Endodermal cell (in vitro differentiated cells): ENCODE data around the gene NDUFS3. TPM values are rescaled to one million over a fixed set of nuclear protein-coding genes. Genes with fewer than 3 reads are reported as not detected.
"Not testable (repeated sequence)": the region's sequence is repeated elsewhere in the genome, so short reads cannot be mapped to it uniquely, and the experiment has no call there.

Experiments used
- DNase-seq: peaks from one replicate; pipeline ENCODE4 v3.0.0-alpha.2; 2017
- H3K27ac ChIP-seq: 2 replicates; pipeline ENCODE4 v1.5.1; 2013; ENCODE audit warnings: mild to moderate bottlenecking, low read depth, low read length, moderate library complexity
- H3K27me3 ChIP-seq: 2 replicates; pipeline ENCODE4 v1.6.1; 2013; ENCODE audit warnings: mild to moderate bottlenecking, low read length, moderate library complexity; ENCODE audit not compliant: insufficient read depth, control insufficient read depth, poor library complexity, severe bottlenecking
- H3K36me3 ChIP-seq: 2 replicates; pipeline ENCODE4 v1.7.0; 2013; ENCODE audit warnings: mild to moderate bottlenecking, low read length, moderate library complexity; ENCODE audit not compliant: control insufficient read depth, insufficient read depth
- H3K4me1 ChIP-seq: one replicate; pipeline ENCODE4 v1.7.0; 2013; ENCODE audit warnings: low read length; ENCODE audit not compliant: control insufficient read depth, insufficient read depth
- H3K4me3 ChIP-seq: 2 replicates; pipeline ENCODE4 v1.5.1; 2013; ENCODE audit warnings: mild to moderate bottlenecking, low read length, moderate library complexity
- H3K9ac ChIP-seq: 2 replicates; pipeline ENCODE4 v1.6.1; 2013; ENCODE audit warnings: mild to moderate bottlenecking, low read length, moderate library complexity; ENCODE audit not compliant: poor library complexity, severe bottlenecking; ENCODE audit errors: extremely low read depth
- H3K9me3 ChIP-seq: 2 replicates; pipeline ENCODE4 v1.6.1; 2013; ENCODE audit warnings: mild to moderate bottlenecking, low read length, moderate library complexity; ENCODE audit not compliant: control insufficient read depth
- H3K27ac Mint-ChIP-seq: 2 replicates; pipeline ENCODE4 v1.8.0; 2020; ENCODE audit warnings: mixed read lengths
- H3K27me3 Mint-ChIP-seq: 2 replicates; pipeline ENCODE4 v1.8.0; 2021; ENCODE audit warnings: mild to moderate bottlenecking, mixed read lengths; ENCODE audit not compliant: insufficient read depth
- H3K36me3 Mint-ChIP-seq: 2 replicates; pipeline ENCODE4 v1.8.0; 2020; ENCODE audit warnings: low read depth, mixed read lengths
- H3K4me1 Mint-ChIP-seq: 2 replicates; pipeline ENCODE4 v1.8.0; 2020; ENCODE audit warnings: mixed read lengths
- H3K4me3 Mint-ChIP-seq: 2 replicates; pipeline ENCODE4 v1.8.0; 2020; ENCODE audit warnings: mild to moderate bottlenecking, moderate library complexity, mixed read lengths
- H3K9me3 Mint-ChIP-seq: 2 replicates; pipeline ENCODE4 v1.8.0; 2020; ENCODE audit warnings: mild to moderate bottlenecking, mixed read lengths
- CTCF ChIP-seq: fragments of 200-600 bp; sonication (generic); conservative IDR thresholded peaks from 2 replicates; pipeline ENCODE4 v1.5.0; 2021; ENCODE audit warnings: antibody characterized with exemption, mild to moderate bottlenecking
- WGBS, 2 experiments: methylation state at CpG; one replicate each; pipeline versions ENCODE4 v1.1.5 to v1.1.7; 2013; ENCODE audit warnings: missing lambda C conversion rate in 2 of 2, mixed read lengths in 1 of 2; ENCODE audit not compliant: insufficient coverage in 1 of 2, insufficient read length in 1 of 2; 5-methylcytosine and 5-hydroxymethylcytosine counted together
- long read RNA-seq, 4 experiments: library from polyadenylated mRNA in 2 of 4; library from RNA in 1 of 4; library from capped mRNA in 1 of 4; stranded (forward) in 3 of 4; unstranded in 1 of 4; transcript quantifications; one replicate each; pipeline ENCODE4 v2.0.0, GENCODE V29; 2020 to 2021; ENCODE audit warnings: inconsistent platforms in 1 of 4
- polyA plus RNA-seq, 2 experiments: library from polyadenylated mRNA; stranded (reverse); fragments of 50-300 nt; gene quantifications; one replicate each; pipeline ENCODE4 v1.2.3, GENCODE V29; 2013
- total RNA-seq, 2 donors: library from RNA; stranded (reverse); fragmentation: NEBNext Ultra II Directional in 1 of 2; extraction: Animal tissue kit (Norgen Biotek cat#: 25700) in 1 of 2; gene quantifications; 2 replicates in 1 of 2; 3 replicates in 1 of 2; pipeline ENCODE4 v1.2.1, GENCODE V29; 2021

The NDUFS3 gene
- 100 to 1,000 TPM; 104 to 106 TPM for total RNA-seq
- 115 TPM for polyA plus RNA-seq (2013, experiment 1 of 2)
- 113 TPM for polyA plus RNA-seq (2013, experiment 2 of 2)
- long read RNA-seq, experiment 1, transcript NDUFS3-201 (7 exons, 958 nt), result major isoform, 45 of 54 reads
- long read RNA-seq, experiment 1, partial matches to known transcripts, result 3 of 54 reads
- long read RNA-seq, experiment 1, other reads (novel, unspliced or antisense), result 6 of 54 reads
- long read RNA-seq, experiment 2, transcript NDUFS3-201 (7 exons, 958 nt), result major isoform, 50 of 57 reads
- long read RNA-seq, experiment 2, partial matches to known transcripts, result 0 of 57 reads
- long read RNA-seq, experiment 2, other reads (novel, unspliced or antisense), result 7 of 57 reads
- long read RNA-seq, experiment 3, transcript NDUFS3-201 (7 exons, 958 nt), result major isoform, 64 of 83 reads
- long read RNA-seq, experiment 3, partial matches to known transcripts, result 4 of 83 reads
- long read RNA-seq, experiment 3, other reads (novel, unspliced or antisense), result 13 of 83 reads
- long read RNA-seq, experiment 4, transcript NDUFS3-201 (7 exons, 958 nt), result major isoform, 168 of 170 reads
- long read RNA-seq, experiment 4, partial matches to known transcripts, result 0 of 170 reads
- long read RNA-seq, experiment 4, other reads (novel, unspliced or antisense), result 2 of 170 reads

GRCh38 chr11:47578524-47579494 is at the start of gene NDUFS3, which contains the start of gene KBTBD4:
TSS of gene NDUFS3 (plus strand) at chr11:47579074. CDS start at chr11:47579092, 18 bp downstream.
TSS of gene KBTBD4 (minus strand) at chr11:47578970. CDS start at chr11:47578951, 19 bp downstream.
- Mint-ChIP-seq H3K4me3 (peak within 1 kb of the TSS; percentile 96), H3K27me3 (no peaks in the 10 kb centered on the region), H3K27ac (peak within 1 kb of the TSS; percentile 98), H3K9me3 (no peaks in the 10 kb centered on the region), H3K36me3 (peaks cover 58% of the 10 kb centered on the region), H3K4me1 (peaks cover 11% of the 10 kb centered on the region)
- Histone ChIP-seq H3K4me3 (peak within 1 kb of the TSS; percentile 98), H3K9ac (peak within 1 kb of the TSS; percentile 79), H3K36me3 (peaks cover 67% of the 10 kb centered on the region), H3K9me3 (no peaks in the 10 kb centered on the region), H3K27me3 (no peaks in the 10 kb centered on the region), H3K4me1 (peaks cover 4% of the 10 kb centered on the region), H3K27ac (peak within 1 kb of the TSS; percentile 94)
- TF ChIP-seq CTCF, result no peak
- peak; percentile 96 for DNase-seq
- WGBS, 2 experiments, result 0% methylated on average over 48 to 72 of the region's 72 CpGs

- Histone ChIP-seq H3K4me1 (peaks cover 4% of the 10 kb centered on the region), H3K4me3 (no peak overlapping the region), H3K27me3 (no peaks in the 10 kb centered on the region), H3K27ac (no peak overlapping the region), H3K9ac (no peak overlapping the region), H3K9me3 (no peaks in the 10 kb centered on the region), H3K36me3 (peaks cover 43% of the 10 kb centered on the region)
- no peak for DNase-seq
- Mint-ChIP-seq H3K36me3 (peaks cover 15% of the 10 kb centered on the region), H3K4me1 (peaks cover 20% of the 10 kb centered on the region), H3K27ac (no peak overlapping the region), H3K9me3 (no peaks in the 10 kb centered on the region), H3K27me3 (no peaks in the 10 kb centered on the region), H3K4me3 (no peak overlapping the region)
- 99 to 100% methylated on average over 3 to 4 of the region's 4 CpGs for WGBS, 2 experiments
- no peak for TF ChIP-seq CTCF
Measured at GRCh38 chr11:47529951-47530350, 48.9 kb upstream of the NDUFS3 start.

- not testable (repeated sequence) for H3K9ac ChIP-seq, H3K4me3 Mint-ChIP-seq, H3K4me1 ChIP-seq, DNase-seq, H3K27ac ChIP-seq, H3K27me3 ChIP-seq, H3K27me3 Mint-ChIP-seq, H3K4me3 ChIP-seq, H3K9me3 Mint-ChIP-seq, H3K9me3 ChIP-seq, H3K27ac Mint-ChIP-seq
- peaks cover 49% of the 10 kb centered on the region for H3K36me3 ChIP-seq
- WGBS, 2 experiments, result 95 to 96% methylated on average over 8 to 9 of the region's 9 CpGs
- peaks cover 16% of the 10 kb centered on the region for H3K4me1 Mint-ChIP-seq
- H3K36me3 Mint-ChIP-seq, result peaks cover 16% of the 10 kb centered on the region
Measured at GRCh38 chr11:47530721-47531120, 48.2 kb upstream of the NDUFS3 start.
